ENCODE measurements around the gene AGMO. TPM values are rescaled to one million over a fixed set of nuclear protein-coding genes. Genes with fewer than 3 reads are reported as not detected.

AGMO gene
- total and polyA plus RNA-seq, 2 donors (not counting 1 experiment from before 2014, with no cell fraction given): 0.06 TPM; not detected in 1

- no peak overlapping the region for H3K4me2 ChIP-seq (ENCODE audit: extremely low read depth, insufficient read depth, low read length)
- no peaks in the 10 kb centered on the region for H4K20me1 ChIP-seq (ENCODE audit: control insufficient read depth, extremely low read depth, insufficient read depth, low read length)
- no peak overlapping the region for H3K4me3 ChIP-seq (replicated peaks in 1 of 4; ENCODE audit: control extremely low read depth in 1 of 4, insufficient read depth in 1 of 4, low read depth in 3 of 4, low read length in 4 of 4)
- H3K27me3 ChIP-seq (ENCODE audit: control insufficient read depth, insufficient read depth, low read length): no peaks in the 10 kb centered on the region
- no peak for DNase-seq (ENCODE audit: low read depth in 2 of 2)
- H3K79me2 ChIP-seq (ENCODE audit: control insufficient read depth, insufficient read depth, low read length): no peaks in the 10 kb centered on the region
- H3K27ac ChIP-seq (ENCODE audit: insufficient read depth, low read length): no peak overlapping the region
- TF ChIP-seq EZH2 (IDR thresholded peaks at IDR 0.05; ENCODE audit: low read length, missing control alignments): no peak
- TF ChIP-seq, protein P1, sequence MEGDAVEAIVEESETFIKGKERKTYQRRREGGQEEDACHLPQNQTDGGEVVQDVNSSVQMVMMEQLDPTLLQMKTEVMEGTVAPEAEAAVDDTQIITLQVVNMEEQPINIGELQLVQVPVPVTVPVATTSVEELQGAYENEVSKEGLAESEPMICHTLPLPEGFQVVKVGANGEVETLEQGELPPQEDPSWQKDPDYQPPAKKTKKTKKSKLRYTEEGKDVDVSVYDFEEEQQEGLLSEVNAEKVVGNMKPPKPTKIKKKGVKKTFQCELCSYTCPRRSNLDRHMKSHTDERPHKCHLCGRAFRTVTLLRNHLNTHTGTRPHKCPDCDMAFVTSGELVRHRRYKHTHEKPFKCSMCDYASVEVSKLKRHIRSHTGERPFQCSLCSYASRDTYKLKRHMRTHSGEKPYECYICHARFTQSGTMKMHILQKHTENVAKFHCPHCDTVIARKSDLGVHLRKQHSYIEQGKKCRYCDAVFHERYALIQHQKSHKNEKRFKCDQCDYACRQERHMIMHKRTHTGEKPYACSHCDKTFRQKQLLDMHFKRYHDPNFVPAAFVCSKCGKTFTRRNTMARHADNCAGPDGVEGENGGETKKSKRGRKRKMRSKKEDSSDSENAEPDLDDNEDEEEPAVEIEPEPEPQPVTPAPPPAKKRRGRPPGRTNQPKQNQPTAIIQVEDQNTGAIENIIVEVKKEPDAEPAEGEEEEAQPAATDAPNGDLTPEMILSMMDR (conservative IDR thresholded peaks at IDR 0.05 in 1 of 2, IDR thresholded peaks at IDR 0.05 in 1 of 2; ENCODE audit: low read depth in 1 of 2, low read length in 2 of 2): no peak
- no peaks in the 10 kb centered on the region for H3K36me3 ChIP-seq (ENCODE audit: control insufficient read depth, insufficient read depth, low read length)
- H2AFZ ChIP-seq (ENCODE audit: low read length): no peak overlapping the region
- H3K4me1 ChIP-seq (ENCODE audit: control insufficient read depth, extremely low read depth, insufficient read depth, low read length): no peaks in the 10 kb centered on the region
- no peak overlapping the region for H3K9ac ChIP-seq (ENCODE audit: insufficient read depth, low read length)
- H3K9me3 ChIP-seq (ENCODE audit: control insufficient read depth, insufficient read depth, low read depth, low read length): no peaks in the 10 kb centered on the region
These were observed 357.4 kb downstream of the AGMO start for GRCh38 chr7:15204421-15204820.

GRCh38 chr7:15199482-15199881 is 362.3 kb downstream of the AGMO start:
- no peak overlapping the region for H3K4me2 ChIP-seq (ENCODE audit: extremely low read depth, insufficient read depth, low read length)
- H3K9me3 ChIP-seq (ENCODE audit: control insufficient read depth, insufficient read depth, low read depth, low read length): no peaks in the 10 kb centered on the region
- peak; percentile 11 to 37 for DNase-seq (ENCODE audit: low read depth in 2 of 2)
- H2AFZ ChIP-seq (ENCODE audit: low read length): no peak overlapping the region
- H3K27ac ChIP-seq (ENCODE audit: insufficient read depth, low read length): no peak overlapping the region
- H3K79me2 ChIP-seq (ENCODE audit: control insufficient read depth, insufficient read depth, low read length): no peaks in the 10 kb centered on the region
- H4K20me1 ChIP-seq (ENCODE audit: control insufficient read depth, extremely low read depth, insufficient read depth, low read length): no peaks in the 10 kb centered on the region
- no peak overlapping the region for H3K4me3 ChIP-seq (replicated peaks in 1 of 4; ENCODE audit: control extremely low read depth in 1 of 4, insufficient read depth in 1 of 4, low read depth in 3 of 4, low read length in 4 of 4)
- H3K36me3 ChIP-seq (ENCODE audit: control insufficient read depth, insufficient read depth, low read length): no peaks in the 10 kb centered on the region
- TF ChIP-seq, protein P1 (conservative IDR thresholded peaks at IDR 0.05 in 1 of 2, IDR thresholded peaks at IDR 0.05 in 1 of 2; ENCODE audit: low read depth in 1 of 2, low read length in 2 of 2): peak in 1 of 2 donors; percentile 38
- no peak for TF ChIP-seq EZH2 (IDR thresholded peaks at IDR 0.05; ENCODE audit: low read length, missing control alignments)
- no peaks in the 10 kb centered on the region for H3K27me3 ChIP-seq (ENCODE audit: control insufficient read depth, insufficient read depth, low read length)
- no peaks in the 10 kb centered on the region for H3K4me1 ChIP-seq (ENCODE audit: control insufficient read depth, extremely low read depth, insufficient read depth, low read length)
- H3K9ac ChIP-seq (ENCODE audit: insufficient read depth, low read length): no peak overlapping the region

GRCh38 chr7:15197042-15197977 is 364.5 kb downstream of the AGMO start:
- H3K79me2 ChIP-seq (ENCODE audit: control insufficient read depth, insufficient read depth, low read length): no peaks in the 10 kb centered on the region
- H3K27me3 ChIP-seq (ENCODE audit: control insufficient read depth, insufficient read depth, low read length): no peaks in the 10 kb centered on the region
- no peak overlapping the region for H3K4me2 ChIP-seq (ENCODE audit: extremely low read depth, insufficient read depth, low read length)
- no peak overlapping the region for H3K9ac ChIP-seq (ENCODE audit: insufficient read depth, low read length)
- no peaks in the 10 kb centered on the region for H3K9me3 ChIP-seq (ENCODE audit: control insufficient read depth, insufficient read depth, low read depth, low read length)
- no peaks in the 10 kb centered on the region for H3K36me3 ChIP-seq (ENCODE audit: control insufficient read depth, insufficient read depth, low read length)
- peak; percentile 11 to 15 for DNase-seq (ENCODE audit: low read depth in 2 of 2)
- H3K4me1 ChIP-seq (ENCODE audit: control insufficient read depth, extremely low read depth, insufficient read depth, low read length): no peaks in the 10 kb centered on the region
- no peak for TF ChIP-seq EZH2 (IDR thresholded peaks at IDR 0.05; ENCODE audit: low read length, missing control alignments)
- H4K20me1 ChIP-seq (ENCODE audit: control insufficient read depth, extremely low read depth, insufficient read depth, low read length): no peaks in the 10 kb centered on the region
- H2AFZ ChIP-seq (ENCODE audit: low read length): no peak overlapping the region
- no peak overlapping the region for H3K4me3 ChIP-seq (replicated peaks in 1 of 4; ENCODE audit: control extremely low read depth in 1 of 4, insufficient read depth in 1 of 4, low read depth in 3 of 4, low read length in 4 of 4)
- no peak overlapping the region for H3K27ac ChIP-seq (ENCODE audit: insufficient read depth, low read length)
